ENCODE measurements around the gene MRPL58. TPM values are rescaled to one million over a fixed set of nuclear protein-coding genes. Genes with fewer than 3 reads are reported as not detected.

Gene MRPL58
- 40.1 TPM for total RNA-seq

DNA sequence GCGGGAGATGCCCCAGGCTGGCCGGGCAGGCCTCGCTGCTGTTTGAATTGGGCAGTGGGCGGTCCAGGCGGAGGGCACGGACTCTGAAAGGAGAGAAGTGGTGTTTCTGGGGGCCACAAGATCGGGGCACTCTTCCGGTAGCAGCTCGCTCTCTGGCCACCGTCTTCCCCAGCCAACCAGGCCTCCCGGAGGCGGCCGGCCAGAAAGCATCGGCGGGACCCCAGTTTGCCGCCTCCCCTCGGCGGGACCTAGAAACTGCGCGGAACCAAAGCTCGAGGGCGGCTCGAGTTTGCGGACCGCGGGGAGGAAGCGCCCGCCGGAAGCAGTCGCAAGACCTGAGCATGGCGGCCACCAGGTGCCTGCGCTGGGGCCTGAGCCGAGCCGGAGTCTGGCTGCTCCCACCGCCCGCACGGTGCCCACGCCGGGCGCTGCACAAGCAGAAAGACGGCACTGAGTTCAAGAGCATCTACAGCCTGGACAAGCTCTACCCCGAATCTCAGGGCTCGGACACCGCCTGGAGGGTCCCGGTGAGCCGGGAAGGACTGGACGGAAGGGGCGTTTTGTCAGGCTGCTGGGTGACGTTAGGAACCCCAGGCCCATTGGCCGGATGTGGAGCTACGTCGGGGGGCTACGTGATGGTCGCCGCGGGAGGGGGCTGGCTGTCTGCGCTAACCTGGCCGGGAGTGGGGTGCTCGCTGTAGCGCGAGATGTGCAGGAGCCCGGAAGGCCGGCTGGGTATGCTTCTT is at the start of gene MRPL58:
Gene MRPL58, plus strand, starts transcription at position 325 of the 746 bp plus-strand sequence. Its CDS starts 17 bp downstream, at position 342.

GRCh38 chr17:74972107-74972972 is 40.1 kb upstream of the MRPL58 start, which contains the start of gene HID1:
TSS of gene HID1 (minus strand) at chr17:74972759. CDS start at chr17:74972656, 103 bp downstream.

DNA sequence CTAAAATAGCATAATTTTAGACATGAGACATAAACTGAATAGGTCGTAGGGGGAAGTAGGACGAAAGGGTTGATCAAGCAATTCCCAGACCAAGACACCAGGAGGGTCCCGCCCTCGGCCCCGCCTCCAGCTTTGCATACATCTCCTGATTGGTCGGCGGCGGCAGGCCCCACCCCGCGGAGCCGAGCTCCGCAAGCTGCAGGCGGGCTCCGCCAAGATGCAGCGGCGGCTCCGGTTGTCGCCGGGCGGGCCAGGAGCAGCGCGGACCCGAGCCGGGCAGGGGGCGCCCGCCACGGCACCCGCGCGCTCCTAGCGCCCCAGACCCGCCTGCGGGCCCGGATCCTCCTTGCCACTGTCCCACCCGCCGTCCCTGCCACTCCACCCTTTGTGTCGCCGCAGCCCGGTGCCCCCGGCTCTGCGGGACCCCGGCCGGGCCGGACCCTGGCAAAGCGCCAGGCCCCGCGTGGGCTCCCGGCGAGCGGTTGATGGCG is 25.0 kb upstream of the MRPL58 start, which contains the start of gene CDR2L:
Gene CDR2L, plus strand, starts transcription at position 215 of the 491 bp plus-strand sequence. CDS start 412 bp downstream, outside the sequence.

DNA sequence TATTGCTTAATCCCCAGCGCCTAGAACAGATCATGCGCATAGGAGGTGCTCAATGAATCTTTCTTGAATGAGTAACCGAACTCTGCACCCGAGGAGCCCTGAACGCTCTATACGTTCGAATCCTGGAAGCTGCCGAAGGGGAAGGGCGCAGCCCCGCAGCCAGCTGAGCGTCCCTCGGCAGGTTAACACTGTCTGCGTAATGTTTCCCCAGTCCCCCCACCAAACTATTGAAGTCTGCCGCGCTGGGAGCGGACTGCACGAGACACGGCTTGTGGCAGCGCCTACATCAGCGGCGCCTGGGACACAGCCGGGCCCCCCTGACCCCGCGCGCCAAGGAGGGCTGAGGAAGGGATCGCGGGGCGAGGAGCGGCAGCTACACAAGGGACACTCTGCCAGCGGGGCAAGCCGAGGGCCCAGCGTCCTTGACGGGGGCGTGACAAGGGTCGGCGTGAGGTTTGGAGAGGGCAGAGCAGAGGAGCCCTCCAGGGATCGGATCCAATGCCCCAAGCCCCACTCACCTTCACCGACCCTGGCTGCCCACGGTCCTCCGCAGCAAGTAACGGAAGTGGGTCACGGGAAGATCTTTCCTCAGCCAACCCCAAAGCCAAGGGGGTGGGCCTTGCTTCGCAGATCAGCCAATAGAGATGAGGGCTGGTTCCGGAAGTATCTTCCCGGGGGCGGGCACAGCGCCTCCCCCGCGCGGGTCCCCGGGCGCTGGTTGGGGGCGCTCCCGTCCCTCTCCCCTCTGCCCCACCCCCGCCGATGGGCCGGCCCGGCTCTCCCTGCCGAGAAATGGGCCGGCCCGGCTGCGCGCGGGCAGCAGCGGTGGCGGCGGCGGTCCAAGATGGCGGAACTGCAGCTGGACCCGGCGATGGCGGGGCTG is 34.2 kb downstream of the MRPL58 start, which contains the start of the genes ATP5PD and KCTD2:
Gene ATP5PD, minus strand, starts transcription at position 563 of the 883 bp plus-strand sequence. CDS start 4,319 bp downstream, outside the sequence.
Gene KCTD2, plus strand, starts transcription at position 819 of the 883 bp plus-strand sequence. Its CDS starts 26 bp downstream, at position 845.

Small RNA genes within 50 kb of the gene (small RNA-seq; reads per million reads assigned to genes)
- gene AC111186.1 (ENCODE audit: low replicate concordance) (not detected), gene RN7SL573P (ENCODE audit: low replicate concordance) (not detected), gene RNU6-362P (ENCODE audit: low replicate concordance) (not detected)

Other genes starting within 250 kb of the MRPL58 start
- 33.6 TPM for gene NAT9, start 236.3 kb upstream of the MRPL58 start, total RNA-seq
- 1.2 TPM for gene GRIN2C, start 152.8 kb upstream of the MRPL58 start, total RNA-seq
- gene FDXR, start 139.7 kb upstream of the MRPL58 start, total RNA-seq = 7.5 TPM
- 0.64 TPM for gene FADS6, start 119.0 kb upstream of the MRPL58 start, total RNA-seq
- gene USH1G, start 89.4 kb upstream of the MRPL58 start, total RNA-seq = 0.64 TPM
- gene OTOP2, start 88.4 kb upstream of the MRPL58 start, total RNA-seq = not detected
- gene OTOP3, start 76.8 kb upstream of the MRPL58 start, total RNA-seq = not detected
- 13.1 TPM for gene HID1, start 39.9 kb upstream of the MRPL58 start, total RNA-seq
- gene CDR2L, start 25.0 kb upstream of the MRPL58 start, total RNA-seq = 8.2 TPM
- gene ATP5PD, start 34.3 kb downstream of the MRPL58 start, total RNA-seq = 237 TPM
- gene KCTD2, start 34.6 kb downstream of the MRPL58 start, total RNA-seq = 18.5 TPM
- 62.5 TPM for gene SLC16A5, start 75.3 kb downstream of the MRPL58 start, total RNA-seq
- 9.2 TPM for gene ARMC7, start 97.3 kb downstream of the MRPL58 start, total RNA-seq
- gene NT5C, start 119.1 kb downstream of the MRPL58 start, total RNA-seq = 72.2 TPM
- gene JPT1, start 141.8 kb downstream of the MRPL58 start, total RNA-seq = 53.8 TPM
- 209 TPM for gene SUMO2, start 170.3 kb downstream of the MRPL58 start, total RNA-seq
- 49.2 TPM for gene NUP85, start 193.0 kb downstream of the MRPL58 start, total RNA-seq
- 25.7 TPM for gene GGA3, start 248.9 kb downstream of the MRPL58 start, total RNA-seq
- 48.6 TPM for gene MRPS7, start 249.2 kb downstream of the MRPL58 start, total RNA-seq